Pancreas (tissue), 10 donors: ENCODE measurements around the gene COL4A3. TPM values are rescaled to one million over a fixed set of nuclear protein-coding genes. Genes with fewer than 3 reads are reported as not detected.

ENCODE experiments used
- ATAC-seq, 4 donors: fragments of 200-7000 bp; cut with Tn5 transposase; one replicate each; pipeline versions ENCODE4 v1.8.0 to v1.9.1; 2020; ENCODE audit warnings: mild to moderate bottlenecking in 4 of 4, moderate library complexity in 4 of 4
- DNase-seq, 6 donors: peaks; one replicate each; pipeline ENCODE4 v3.0.0-alpha.2; 2020
- FAIRE-seq: peaks from 2 replicates; lab custom pipeline; 2012; peaks lifted over from hg19 to GRCh38; lab: Jason Lieb, UNC
- H3K27ac ChIP-seq, 4 donors: fragments of 200-600 bp; sonication (generic); 1 replicate in 3 of 4; 2 replicates in 1 of 4; pipeline versions ENCODE4 v1.5.0 to v1.8.0; 2020
- H3K27me3 ChIP-seq, 4 donors: fragments of 200-600 bp; one replicate each; pipeline ENCODE4 v1.8.0; 2021
- H3K36me3 ChIP-seq, 3 donors: fragments of 200-600 bp; sonication (generic) in 1 of 3; one replicate each; pipeline versions ENCODE4 v1.5.0 to v1.8.0; 2020 to 2021
- H3K4me1 ChIP-seq, 3 donors: fragments of 200-600 bp; one replicate each; pipeline ENCODE4 v1.8.0; 2021
- H3K4me3 ChIP-seq, 4 donors: fragments of 200-600 bp; sonication (generic) in 2 of 4; one replicate each; pipeline versions ENCODE4 v1.5.0 to v1.8.0; 2020 to 2021
- H3K9me3 ChIP-seq, 4 donors: fragments of 200-600 bp; one replicate each; pipeline ENCODE4 v1.8.0; 2021
- CTCF ChIP-seq, 4 donors: fragments of 200-600 bp; sonication (generic) in 3 of 4; IDR thresholded peaks; one replicate each; pipeline versions ENCODE4 v1.5.0 to v1.8.0; 2021; ENCODE audit warnings: antibody characterized with exemption in 4 of 4
- WGBS, 2 donors: extraction: QIAGEN DNeasy Blood & Tissue Kit; methylation state at CpG; one replicate each; pipeline ENCODE4 v1.1.7; 2013; 5-methylcytosine and 5-hydroxymethylcytosine counted together
- intact Hi-C, 3 donors: fragments of 100-400 bp; cut with DNase I; formaldehyde crosslinking; loops; one replicate each; pipeline versions ENCODE4 v1.11.1 to v1.14.2; 2022
- polyA plus RNA-seq, 2 donors: library from polyadenylated mRNA; stranded (reverse); fragments of 200-250 nt; gene quantifications; one replicate each; pipeline ENCODE4 v1.2.3, GENCODE V29; 2013
- total RNA-seq, 6 donors: library from RNA; stranded (reverse); fragmentation: NEBNext Ultra II Directional in 4 of 6; extraction: Animal tissue kit (Norgen Biotek cat#: 25700) in 4 of 6; gene quantifications; one replicate each; pipeline versions ENCODE4 v1.2.1 to v1.2.4, GENCODE V29; 2021 to 2023
- donor health status: healthy with polysubstance abuse.
- donor health status: DM: no; HTN: no; CAD: no; lungs with moderate emphysema.
- donor health status: DM: no; HTN: no; CAD: no.
- donor health status: control.
- donor health status: control.
- donor health status: Bipolar disorder and iron deficiency.
- donor health status: DM: yes; HTN: yes; CAD: no.
- donor health status: DM: no; HTN: no; CAD: no.
- donor health status: DM: no; HTN: no; CAD: no.
- donor health status: DM: yes; HTN: yes; CAD: no.

The COL4A3 gene
- total and polyA plus RNA-seq, 8 donors, result 0.38 to 4.9 (median 3.2) TPM

DNA sequence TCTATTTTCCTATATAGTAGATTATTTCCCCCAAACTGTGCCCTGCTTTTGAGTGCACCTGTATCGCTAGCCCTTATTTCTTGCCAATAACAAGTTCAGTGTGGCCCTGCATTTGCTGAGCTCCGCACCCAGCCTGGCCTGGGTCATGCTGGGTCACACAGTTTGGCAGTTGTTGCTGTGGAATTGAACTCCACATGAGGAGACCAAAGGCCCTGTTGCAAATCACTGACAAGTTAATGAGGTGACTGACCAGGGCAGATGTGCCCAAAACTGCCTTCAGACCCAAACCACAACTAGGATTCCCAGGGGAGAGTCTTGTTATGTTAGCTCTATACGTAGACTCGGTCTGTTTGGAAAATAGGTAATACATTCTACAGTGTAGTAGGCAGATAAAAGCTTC, 31.4 kb upstream of the COL4A3 start:
- Histone ChIP-seq H3K27ac (no peak overlapping the region), H3K36me3 (no peaks in the 10 kb centered on the region), H3K4me3 (no peak overlapping the region), H3K9me3 (no peaks in the 10 kb centered on the region), H3K4me1 (no peaks in the 10 kb centered on the region), H3K27me3 (no peaks in the 10 kb centered on the region)
- intact Hi-C loops, result loop anchor here in 2 of 3 donors (5.0 to 10.0 kb wide), 2 partner anchors 102 to 109 kb away; no protein-coding TSS in a partner anchor
- no peak for ATAC-seq
- 80 to 81% methylated on average over 4 of the region's 4 CpGs for WGBS, 2 donors
- DNase-seq, result no peak
- no peak for FAIRE-seq
- TF ChIP-seq CTCF (IDR thresholded peaks at IDR 0.05), result no peak

DNA sequence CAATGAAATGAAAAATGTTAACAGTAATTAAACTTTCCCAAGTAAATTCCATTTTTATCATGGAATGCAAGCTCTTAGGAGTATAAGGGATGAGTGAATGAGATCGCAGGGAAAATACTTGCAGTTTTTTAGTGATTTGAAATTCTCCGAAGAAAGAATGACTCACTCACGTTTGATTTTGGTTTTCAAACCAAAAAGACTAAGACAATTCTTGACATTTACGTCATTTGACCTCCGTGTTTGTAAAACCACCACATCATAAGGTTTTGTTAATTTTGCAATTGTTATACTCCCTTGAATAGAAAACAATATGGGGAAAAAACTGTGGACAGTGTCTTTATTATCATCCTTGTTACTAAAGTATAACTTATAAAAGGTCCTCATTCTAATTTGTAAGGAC, 29.8 kb upstream of the COL4A3 start:
- intact Hi-C loops, result loop anchor here in 2 of 3 donors (5.0 to 10.0 kb wide), 2 partner anchors 100 to 108 kb away; no protein-coding TSS in a partner anchor

DNA sequence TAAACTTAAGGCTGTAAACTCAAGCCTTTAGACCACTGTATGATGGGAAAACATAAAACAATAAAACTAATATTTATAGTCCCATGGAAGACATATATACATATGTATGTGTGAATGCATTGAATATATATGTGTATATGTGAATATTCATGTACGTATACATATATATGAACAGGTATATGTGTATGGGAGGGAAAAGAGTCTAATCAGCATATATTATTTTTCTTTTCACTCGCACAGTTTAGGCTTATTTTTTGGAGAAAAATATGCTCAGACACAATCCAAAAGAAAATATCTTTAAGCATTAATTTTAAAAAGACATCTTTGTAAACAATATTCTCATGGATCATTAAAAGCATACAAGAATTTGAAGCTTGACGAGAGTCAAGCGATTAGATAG, 23.1 kb upstream of the COL4A3 start:
- no peaks in the 10 kb centered on the region for H3K36me3 ChIP-seq
- FAIRE-seq (no peak), DNase-seq (no peak), ATAC-seq (no peak)
- intact Hi-C loops, result no loop called here
- no peaks in the 10 kb centered on the region for H3K9me3 ChIP-seq
- no peak overlapping the region for H3K27ac ChIP-seq
- H3K27me3 ChIP-seq, result no peaks in the 10 kb centered on the region
- no peaks in the 10 kb centered on the region for H3K4me1 ChIP-seq
- no peak overlapping the region for H3K4me3 ChIP-seq
- 88 to 93% methylated on average over 4 of the region's 4 CpGs for WGBS, 2 donors
- TF ChIP-seq CTCF (IDR thresholded peaks at IDR 0.05), result no peak

More for the DNA sequence above, 29.8 kb upstream of the COL4A3 start:
- Histone ChIP-seq H3K36me3 (no peaks in the 10 kb centered on the region), H3K27me3 (no peaks in the 10 kb centered on the region), H3K9me3 (no peaks in the 10 kb centered on the region), H3K27ac (no peak overlapping the region), H3K4me3 (no peak overlapping the region), H3K4me1 (no peaks in the 10 kb centered on the region)
- no peak for TF ChIP-seq CTCF (IDR thresholded peaks at IDR 0.05)
- DNase-seq, result no peak
- whole genome bisulfite sequencing, 2 donors, result 82 to 88% methylated on average over 5 of the region's 5 CpGs
- FAIRE-seq, result no peak
- ATAC-seq, result no peak

GRCh38 chr2:227143895-227144294, 20.5 kb upstream of the COL4A3 start:
- H3K27me3 ChIP-seq, result no peaks in the 10 kb centered on the region
- WGBS, 2 donors, result 71 to 89% methylated on average over 1 of the region's 1 CpG
- intact Hi-C loops, result no loop called here
- DNase-seq, result no peak
- H3K9me3 ChIP-seq, result no peaks in the 10 kb centered on the region
- no peaks in the 10 kb centered on the region for H3K4me1 ChIP-seq
- H3K36me3 ChIP-seq, result no peaks in the 10 kb centered on the region
- H3K4me3 ChIP-seq, result no peak overlapping the region
- FAIRE-seq, result no peak
- no peak overlapping the region for H3K27ac ChIP-seq
- no peak for ATAC-seq
- no peak for TF ChIP-seq CTCF (IDR thresholded peaks at IDR 0.05)

- Histone ChIP-seq H3K36me3 (no peaks in the 10 kb centered on the region), H3K27me3 (no peaks in the 10 kb centered on the region), H3K9me3 (no peaks in the 10 kb centered on the region), H3K4me3 (no peak overlapping the region), H3K27ac (no peak overlapping the region), H3K4me1 (peaks cover 0 to 5% (median 3%) of the 10 kb centered on the region in 3 donors)
- no peak for FAIRE-seq
- no peak for ATAC-seq
- WGBS, 2 donors, result 89 to 91% methylated on average over 6 of the region's 6 CpGs
- intact Hi-C loops, result no loop called here
- TF ChIP-seq CTCF (IDR thresholded peaks at IDR 0.05), result no peak
- DNase-seq, result no peak
Observed at GRCh38 chr2:227146456-227146855, 18.0 kb upstream of the COL4A3 start.
